CD4-positive, alpha-beta T cell (primary cell): Measurements from ENCODE around the gene EYA2. TPM values are rescaled to one million over a fixed set of nuclear protein-coding genes. Genes with fewer than 3 reads are reported as not detected.

Experiments
- ATAC-seq: fragments of 200-7000 bp; cut with Tn5 transposase; one replicate; pipeline ENCODE4 v1.10.0; 2022; ENCODE audit warnings: mild to moderate bottlenecking; ENCODE audit not compliant: poor library complexity
- CTCF ChIA-PET: fragments of 350-600 bp; sonication (Branson Sonifier 250); formaldehyde crosslinking; loops from one replicate; lab custom pipeline; 2021; ENCODE audit warnings: antibody characterized with exemption, inconsistent platforms; lab: Charles Lee
- POLR2A ChIA-PET: fragments of 350-600 bp; sonication (Branson Sonifier 250); formaldehyde crosslinking; loops from one replicate; lab custom pipeline; 2021; ENCODE audit warnings: antibody characterized with exemption, inconsistent platforms; lab: Charles Lee
- DNase-seq, 14 experiments: peaks; one replicate each; pipeline ENCODE4 v3.0.0-alpha.2; 2013 to 2020; ENCODE audit warnings: mixed read lengths in 2 of 14
- H3K27ac ChIP-seq, 2 donors: one replicate each; pipeline versions ENCODE4 v1.5.1 to v1.7.0; 2013; ENCODE audit warnings: low read length in 2 of 2, low read depth in 1 of 2, mild to moderate bottlenecking in 1 of 2
- H3K27me3 ChIP-seq, 2 experiments: 1 replicate in 1 of 2; 2 replicates in 1 of 2; pipeline versions ENCODE4 v1.6.1 to v1.7.0; 2013; ENCODE audit warnings: low read length in 2 of 2, control low read depth in 1 of 2, mild to moderate bottlenecking in 1 of 2, moderate library complexity in 1 of 2; ENCODE audit not compliant: insufficient read depth in 2 of 2, control insufficient read depth in 1 of 2
- H3K36me3 ChIP-seq: one replicate; pipeline ENCODE4 v1.6.1; 2013; ENCODE audit warnings: low read length, control low read depth; ENCODE audit not compliant: insufficient read depth
- H3K4me1 ChIP-seq: one replicate; pipeline ENCODE4 v1.6.1; 2013; ENCODE audit warnings: low read length, control low read depth; ENCODE audit not compliant: insufficient read depth
- H3K4me3 ChIP-seq: one replicate; pipeline ENCODE4 v1.5.1; 2013; ENCODE audit warnings: mild to moderate bottlenecking, low read length, moderate library complexity
- H3K9me3 ChIP-seq, 2 experiments: 1 replicate in 1 of 2; 2 replicates in 1 of 2; pipeline versions ENCODE4 v1.6.1 to v1.7.0; 2013; ENCODE audit warnings: low read length in 2 of 2, mild to moderate bottlenecking in 2 of 2, control low read depth in 1 of 2, moderate library complexity in 1 of 2; ENCODE audit not compliant: control insufficient read depth in 1 of 2, insufficient read depth in 1 of 2
- H3K27ac Mint-ChIP-seq: one replicate; pipeline ENCODE4 v1.8.0; 2020; ENCODE audit warnings: mixed read lengths
- H3K27me3 Mint-ChIP-seq: one replicate; pipeline ENCODE4 v1.8.0; 2021; ENCODE audit warnings: mixed read lengths
- H3K36me3 Mint-ChIP-seq: one replicate; pipeline ENCODE4 v1.8.0; 2021; ENCODE audit warnings: low read depth, mixed read lengths
- H3K4me1 Mint-ChIP-seq: one replicate; pipeline ENCODE4 v1.8.0; 2021; ENCODE audit warnings: low read depth, mixed read lengths
- H3K4me3 Mint-ChIP-seq: one replicate; pipeline ENCODE4 v1.8.0; 2020; ENCODE audit warnings: mild to moderate bottlenecking, mixed read lengths
- H3K9me3 Mint-ChIP-seq: one replicate; pipeline ENCODE4 v1.8.0; 2020; ENCODE audit warnings: mixed read lengths
- intact Hi-C, 2 experiments: fragments of 100-400 bp; cut with DNase I in 1 of 2; cut with micrococcal nuclease in 1 of 2; formaldehyde crosslinking; loops; one replicate each; pipeline versions ENCODE4 v1.15.1 to v1.9.0; 2023 to 2025; cut with DNase I, micrococcal nuclease
- total RNA-seq, 174 experiments: library from RNA in 2 of 174; stranded (reverse) in 2 of 174; gene quantifications; one replicate each; pipeline ENCODE4 v1.2.3 and lab custom pipeline; 2021 to 2026
- TF ChIP-seq, protein P1 (sequence below): fragments of 200-600 bp; IDR thresholded peaks from one replicate; pipeline ENCODE4 v1.8.0; 2022; ENCODE audit warnings: antibody characterized with exemption, mild to moderate bottlenecking

Gene EYA2
- total RNA-seq, 2 experiments from 2014 or later, result not detected

DNA sequence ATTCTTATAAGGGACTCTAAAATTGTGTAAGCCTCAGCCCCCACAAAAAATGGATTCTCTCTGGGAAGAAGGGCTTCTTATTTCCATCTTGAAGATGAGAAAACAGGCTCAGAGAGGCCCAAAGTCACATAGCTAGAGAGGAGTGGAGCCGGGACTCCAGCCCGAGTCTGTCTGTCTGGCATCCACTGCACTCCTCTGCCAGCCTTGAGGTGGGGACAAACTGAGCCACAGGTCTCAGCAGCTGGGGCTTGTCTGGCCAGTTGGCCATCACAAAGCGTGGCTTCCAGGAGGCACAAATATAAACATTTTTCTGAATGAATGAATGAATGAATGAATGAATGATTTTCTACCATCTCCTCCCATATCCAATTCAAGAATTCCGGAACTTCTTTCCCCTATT, 42.9 kb upstream of the EYA2 start:
- H3K4me1 Mint-ChIP-seq, result no peaks in the 10 kb centered on the region
- peaks cover 2% of the 10 kb centered on the region for H3K9me3 Mint-ChIP-seq
- Histone ChIP-seq H3K4me1 (no peaks in the 10 kb centered on the region), H3K9me3 (peaks cover 0 to 4% of the 10 kb centered on the region in 2 experiments), H3K27me3 (peaks cover 0 to 4% of the 10 kb centered on the region in 2 experiments), H3K36me3 (no peaks in the 10 kb centered on the region), H3K27ac (no peak overlapping the region), H3K4me3 (no peak overlapping the region)
- no peak overlapping the region for H3K4me3 Mint-ChIP-seq
- intact Hi-C loops, result no loop called here
- CTCF ChIA-PET, result no interaction called here
- no peak overlapping the region for H3K27ac Mint-ChIP-seq
- TF ChIP-seq, protein P1, sequence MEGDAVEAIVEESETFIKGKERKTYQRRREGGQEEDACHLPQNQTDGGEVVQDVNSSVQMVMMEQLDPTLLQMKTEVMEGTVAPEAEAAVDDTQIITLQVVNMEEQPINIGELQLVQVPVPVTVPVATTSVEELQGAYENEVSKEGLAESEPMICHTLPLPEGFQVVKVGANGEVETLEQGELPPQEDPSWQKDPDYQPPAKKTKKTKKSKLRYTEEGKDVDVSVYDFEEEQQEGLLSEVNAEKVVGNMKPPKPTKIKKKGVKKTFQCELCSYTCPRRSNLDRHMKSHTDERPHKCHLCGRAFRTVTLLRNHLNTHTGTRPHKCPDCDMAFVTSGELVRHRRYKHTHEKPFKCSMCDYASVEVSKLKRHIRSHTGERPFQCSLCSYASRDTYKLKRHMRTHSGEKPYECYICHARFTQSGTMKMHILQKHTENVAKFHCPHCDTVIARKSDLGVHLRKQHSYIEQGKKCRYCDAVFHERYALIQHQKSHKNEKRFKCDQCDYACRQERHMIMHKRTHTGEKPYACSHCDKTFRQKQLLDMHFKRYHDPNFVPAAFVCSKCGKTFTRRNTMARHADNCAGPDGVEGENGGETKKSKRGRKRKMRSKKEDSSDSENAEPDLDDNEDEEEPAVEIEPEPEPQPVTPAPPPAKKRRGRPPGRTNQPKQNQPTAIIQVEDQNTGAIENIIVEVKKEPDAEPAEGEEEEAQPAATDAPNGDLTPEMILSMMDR, result no peak
- DNase-seq, result no peak
- peaks cover 27% of the 10 kb centered on the region for H3K27me3 Mint-ChIP-seq
- no peaks in the 10 kb centered on the region for H3K36me3 Mint-ChIP-seq
- no peak for ATAC-seq
- POLR2A ChIA-PET, result no interaction called here

DNA sequence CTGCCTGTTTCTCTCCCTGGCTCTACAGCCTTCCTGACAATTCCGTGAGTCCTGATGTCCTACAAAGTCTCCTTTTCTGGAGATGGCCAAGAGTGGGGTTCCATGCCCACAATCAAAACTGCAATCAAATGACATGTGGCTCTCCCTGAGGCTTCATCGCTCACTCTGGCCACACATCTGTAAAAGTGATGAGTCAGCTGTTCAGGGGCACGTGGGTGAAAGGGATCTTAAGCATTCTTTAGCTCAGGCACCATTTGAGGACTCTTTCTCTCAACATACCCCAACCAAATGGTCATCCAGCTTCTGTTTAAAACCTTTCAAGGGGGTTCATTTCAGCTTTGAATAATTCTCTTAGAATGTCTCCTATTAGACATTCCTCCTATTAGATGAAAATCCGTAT, 42.3 kb upstream of the EYA2 start:
- H3K27ac ChIP-seq, result no peak overlapping the region
- H3K36me3 Mint-ChIP-seq, result no peaks in the 10 kb centered on the region
- TF ChIP-seq, protein P1, result no peak
- peaks cover 2% of the 10 kb centered on the region for H3K9me3 Mint-ChIP-seq
- ChIA-PET CTCF (no interaction called here), POLR2A (no interaction called here)
- peaks cover 0 to 4% of the 10 kb centered on the region in 2 experiments for H3K27me3 ChIP-seq
- H3K9me3 ChIP-seq, result peaks cover 0 to 4% of the 10 kb centered on the region in 2 experiments
- no peak overlapping the region for H3K27ac Mint-ChIP-seq
- no peak overlapping the region for H3K4me3 Mint-ChIP-seq
- no peak for ATAC-seq
- H3K4me1 Mint-ChIP-seq, result no peaks in the 10 kb centered on the region
- no peak overlapping the region for H3K4me3 ChIP-seq
- peaks cover 26% of the 10 kb centered on the region for H3K27me3 Mint-ChIP-seq
- no peaks in the 10 kb centered on the region for H3K4me1 ChIP-seq
- DNase-seq, result no peak
- no peaks in the 10 kb centered on the region for H3K36me3 ChIP-seq
- intact Hi-C loops, result no loop called here

DNA sequence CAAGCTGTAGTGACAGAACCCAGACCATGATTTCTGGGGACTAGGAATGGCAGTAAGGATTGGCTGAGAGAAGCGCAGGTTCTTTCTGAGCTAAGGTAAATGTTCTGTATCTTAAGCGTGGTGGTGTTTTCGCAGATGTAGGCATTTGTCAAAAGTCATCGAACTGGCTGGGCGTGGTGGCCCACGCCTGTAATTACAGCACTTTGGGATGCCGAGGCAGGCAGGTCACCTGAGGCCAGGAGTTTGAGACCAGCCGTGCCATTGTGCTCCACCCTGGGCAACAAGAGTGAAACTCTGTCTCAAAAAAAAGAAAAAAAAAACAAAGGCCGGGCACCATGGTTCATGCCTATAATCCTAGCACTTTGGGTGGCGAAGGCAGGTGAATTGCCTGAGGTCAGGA, 40.7 kb upstream of the EYA2 start:
- no peak overlapping the region for H3K4me3 Mint-ChIP-seq
- TF ChIP-seq, protein P1, result no peak
- H3K9me3 Mint-ChIP-seq, result peaks cover 2% of the 10 kb centered on the region
- no peaks in the 10 kb centered on the region for H3K36me3 Mint-ChIP-seq
- Histone ChIP-seq H3K9me3 (peaks cover 0 to 4% of the 10 kb centered on the region in 2 experiments), H3K4me3 (no peak overlapping the region), H3K4me1 (no peaks in the 10 kb centered on the region), H3K27me3 (peaks cover 0 to 4% of the 10 kb centered on the region in 2 experiments), H3K27ac (no peak overlapping the region), H3K36me3 (no peaks in the 10 kb centered on the region)
- no peaks in the 10 kb centered on the region for H3K4me1 Mint-ChIP-seq
- DNase-seq, result no peak
- H3K27me3 Mint-ChIP-seq, result peaks cover 21% of the 10 kb centered on the region
- no peak for ATAC-seq
- POLR2A ChIA-PET, result no interaction called here
- H3K27ac Mint-ChIP-seq, result no peak overlapping the region
- intact Hi-C loops, result no loop called here
- CTCF ChIA-PET, result no interaction called here
